NCI-H146 (cell line): ENCODE data around the gene EPN1.

Experiments used
- DNase-seq: peaks from one replicate; lab custom pipeline; 2025; lab: John Stamatoyannopoulos, UW

Gene EPN1

DNA sequence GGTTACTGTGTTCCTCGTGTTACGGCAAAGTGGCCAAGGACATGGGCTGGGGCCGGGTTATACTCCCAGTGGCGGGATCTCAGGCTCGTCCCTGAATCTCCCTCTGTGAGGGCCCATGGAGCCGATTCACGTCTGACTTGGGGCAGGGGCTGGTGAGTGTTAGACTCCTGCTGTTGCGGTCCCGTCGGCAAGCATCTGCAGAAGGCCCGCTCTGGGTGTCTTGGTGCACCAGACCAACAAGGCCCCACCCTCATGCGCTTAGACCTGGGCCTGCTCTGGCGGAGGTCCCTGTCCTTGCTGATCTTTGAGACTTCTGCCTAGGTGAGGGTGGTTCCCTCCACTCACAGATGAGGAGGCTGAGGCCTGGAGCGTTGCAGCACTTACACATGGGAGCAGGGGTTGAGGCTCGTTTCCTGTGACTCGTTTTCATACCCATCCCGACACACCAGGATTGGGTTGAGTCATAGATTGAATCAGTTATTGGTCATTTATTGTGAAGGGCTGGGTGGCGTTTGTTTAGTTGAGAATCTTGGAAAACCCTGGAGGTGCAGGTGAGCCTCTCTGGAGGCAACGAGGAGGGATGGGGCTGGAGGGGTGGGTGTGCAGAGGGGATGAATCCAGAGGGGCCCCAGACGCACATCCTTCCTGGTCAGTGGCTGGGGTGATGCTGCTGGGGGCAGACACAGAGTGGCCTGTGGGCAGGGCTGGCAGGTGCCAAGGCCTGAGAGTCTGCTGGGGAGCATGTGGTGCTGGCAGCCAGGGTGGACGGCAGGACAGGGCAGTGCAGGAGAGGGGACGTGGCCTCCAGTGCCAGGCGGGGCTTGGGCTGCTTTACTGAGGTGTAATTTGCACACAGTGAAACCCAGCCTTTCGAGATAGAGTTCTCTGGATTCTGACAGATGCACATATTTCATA, 4.6 kb downstream of the EPN1 start:
- DNase-seq: no peak

DNA sequence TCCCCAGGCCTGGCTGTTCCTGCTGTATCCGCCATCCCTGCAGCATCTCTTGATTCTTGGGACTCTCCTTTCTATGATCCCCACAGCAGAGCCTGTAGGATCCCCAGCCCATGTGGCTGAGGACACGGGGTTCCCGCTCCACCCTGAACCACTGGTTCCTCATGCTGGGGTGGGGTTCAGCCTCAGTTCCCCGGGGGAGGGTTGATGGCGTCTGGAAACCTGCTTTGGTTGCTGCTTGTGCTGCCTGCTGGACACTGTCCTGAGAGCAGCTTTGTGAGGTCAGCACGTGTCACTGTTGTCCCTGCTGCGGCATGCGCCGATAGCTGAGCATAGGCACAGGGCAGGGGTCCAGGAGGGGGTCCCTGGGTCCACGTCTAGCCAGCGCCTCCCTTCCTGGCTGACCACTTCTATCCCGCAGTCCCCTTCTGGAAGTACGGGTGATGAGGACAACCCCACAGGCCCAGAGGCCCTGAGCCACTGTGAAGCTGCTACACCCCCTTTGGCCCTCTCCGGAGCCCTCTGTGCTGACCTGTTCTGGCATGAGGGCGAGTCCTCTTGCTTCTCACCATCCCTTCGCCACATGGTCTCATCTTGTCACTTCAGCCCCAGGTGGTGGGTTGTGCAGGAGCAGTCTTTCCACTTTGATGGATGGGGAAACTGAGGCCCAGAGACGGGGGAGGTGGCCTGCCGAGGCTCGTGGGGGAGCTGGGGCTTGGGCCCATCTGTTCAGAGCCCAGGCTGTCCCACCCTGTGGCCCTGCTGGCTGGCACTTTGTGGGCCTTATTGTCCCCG, 5.5 kb downstream of the EPN1 start:
- DNase-seq: no peak

DNA sequence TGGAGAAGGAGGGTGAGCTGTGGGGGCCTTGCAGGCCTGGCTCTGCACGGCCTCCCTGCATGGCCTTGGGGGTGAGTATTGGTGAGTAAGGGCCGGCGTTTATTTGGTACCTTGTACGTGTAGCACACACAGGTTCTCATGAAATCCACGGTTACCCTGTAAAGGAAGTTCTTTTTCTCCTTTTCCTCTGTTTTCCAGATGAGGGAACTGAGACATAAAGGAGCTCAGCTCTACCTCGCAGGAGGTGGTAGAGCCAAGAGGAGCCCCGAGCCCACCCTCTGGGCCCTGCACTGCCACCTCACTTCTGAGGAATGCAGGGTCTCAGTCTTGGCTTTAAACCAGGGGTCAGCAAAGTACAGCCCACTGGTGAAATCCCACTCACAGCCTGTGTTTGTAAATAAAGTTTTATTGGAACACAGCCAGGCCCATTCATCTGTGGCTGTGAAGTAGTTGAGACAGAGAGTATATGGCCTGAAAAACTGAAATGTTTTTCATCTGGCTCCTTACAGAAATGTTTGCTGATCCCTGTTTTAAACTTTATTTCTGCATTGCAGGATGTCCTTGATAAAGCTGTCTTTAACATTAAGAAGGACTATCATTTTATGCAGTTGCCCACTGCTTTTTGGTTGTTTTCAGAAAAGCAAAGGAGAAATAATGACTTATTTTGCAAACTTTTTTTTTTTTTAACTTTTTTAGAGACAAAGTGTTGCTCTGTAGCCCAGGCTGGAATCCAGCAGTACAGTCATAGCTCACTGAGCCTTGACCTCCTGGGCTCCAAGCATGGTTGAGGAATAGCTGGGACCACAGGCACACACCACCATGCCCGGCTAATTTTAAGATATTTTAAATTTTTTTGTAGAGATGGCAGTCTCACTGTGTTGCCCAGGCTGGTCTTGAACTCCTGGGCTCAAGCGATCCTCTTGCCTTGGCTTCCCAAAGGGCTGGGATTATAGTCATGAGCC, 6.4 kb downstream of the EPN1 start:
- DNase-seq: no peak

DNA sequence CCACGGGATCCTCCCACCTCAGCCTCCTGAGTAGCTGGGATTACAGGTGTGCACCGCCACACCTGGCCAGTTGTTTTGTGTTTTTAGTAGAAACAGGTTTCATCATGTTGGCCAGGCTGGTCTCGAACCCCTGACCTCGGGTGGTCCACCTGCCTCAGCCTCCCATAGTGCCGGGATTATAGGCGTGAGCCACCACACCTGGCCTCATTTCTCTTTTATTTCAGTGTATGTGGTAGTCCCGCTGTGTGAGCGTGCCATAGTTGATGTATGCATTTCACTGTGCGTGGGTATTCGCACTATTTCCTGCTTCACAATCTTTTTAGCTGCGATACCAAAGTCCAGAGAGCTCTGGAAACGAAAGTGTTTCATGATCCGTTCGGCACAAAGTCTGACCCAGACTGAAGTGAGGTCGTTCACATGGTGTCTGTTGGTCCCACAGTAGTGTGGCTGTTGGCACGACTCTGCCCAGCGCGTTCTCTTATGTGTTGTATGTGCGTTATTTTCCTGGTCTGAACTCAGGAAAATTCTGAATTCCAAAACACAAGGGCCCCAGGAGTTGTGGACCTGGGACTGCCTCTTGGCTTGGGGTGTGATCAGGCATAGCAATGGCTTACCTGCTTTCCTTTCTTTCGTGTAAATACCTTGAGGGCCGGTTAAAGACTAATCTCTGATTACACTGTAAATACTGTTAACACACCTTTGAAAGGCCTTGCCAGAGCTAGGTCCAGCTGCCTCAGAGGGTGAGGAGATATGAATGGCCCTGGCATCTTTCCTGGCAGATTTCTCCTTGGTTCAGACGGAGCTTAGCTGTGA, 8.6 kb downstream of the EPN1 start:
- DNase-seq: peak; percentile 21

DNA sequence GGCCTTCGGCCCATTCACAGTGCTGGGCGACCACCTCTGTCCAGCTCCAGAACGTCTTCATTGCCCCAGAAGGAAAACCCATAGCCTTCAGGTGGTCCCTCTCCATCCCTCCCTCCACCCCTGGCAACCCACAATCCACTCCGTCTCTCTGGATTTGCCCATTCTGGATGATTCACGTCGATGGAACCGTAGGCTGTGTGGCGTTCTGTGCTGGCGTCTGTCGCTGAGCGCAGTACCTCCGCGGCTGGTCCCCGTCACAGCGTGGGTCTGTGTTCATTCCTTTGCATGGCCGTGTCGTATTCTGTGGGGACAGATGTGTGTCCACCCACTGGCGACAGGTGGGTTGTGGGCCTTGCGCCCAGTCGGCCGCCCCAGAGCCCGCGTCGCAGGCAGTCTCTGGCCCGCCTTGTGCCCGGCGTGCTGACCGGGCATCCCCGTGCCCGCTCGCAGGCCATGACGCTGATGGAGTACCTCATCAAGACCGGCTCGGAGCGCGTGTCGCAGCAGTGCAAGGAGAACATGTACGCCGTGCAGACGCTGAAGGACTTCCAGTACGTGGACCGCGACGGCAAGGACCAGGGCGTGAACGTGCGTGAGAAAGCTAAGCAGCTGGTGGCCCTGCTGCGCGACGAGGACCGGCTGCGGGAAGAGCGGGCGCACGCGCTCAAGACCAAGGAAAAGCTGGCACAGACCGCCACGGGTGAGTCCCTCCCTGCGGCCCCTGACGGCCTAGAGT, 10.1 kb downstream of the EPN1 start:
- no peak for DNase-seq

DNA sequence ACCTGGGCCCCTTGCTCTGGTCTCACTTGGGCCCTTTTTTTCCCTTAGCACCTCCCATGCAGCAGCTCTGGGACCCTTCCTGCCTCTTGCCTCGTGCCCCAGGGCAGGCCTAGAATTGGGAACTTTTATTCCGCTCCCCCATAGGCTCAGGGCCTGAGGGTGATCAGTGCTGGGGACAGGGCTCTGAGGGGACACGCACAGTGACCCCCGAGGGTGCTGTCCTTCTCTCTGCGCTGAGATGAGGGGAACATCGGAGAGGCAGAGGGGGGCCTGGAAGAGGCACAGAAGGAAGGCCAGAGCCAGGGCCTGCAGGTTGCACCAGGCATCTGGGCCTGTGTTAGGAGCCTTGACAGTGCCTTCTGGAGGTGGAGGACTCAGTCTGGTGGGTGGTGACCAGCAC, 10.8 kb downstream of the EPN1 start:
- no peak for DNase-seq

DNA sequence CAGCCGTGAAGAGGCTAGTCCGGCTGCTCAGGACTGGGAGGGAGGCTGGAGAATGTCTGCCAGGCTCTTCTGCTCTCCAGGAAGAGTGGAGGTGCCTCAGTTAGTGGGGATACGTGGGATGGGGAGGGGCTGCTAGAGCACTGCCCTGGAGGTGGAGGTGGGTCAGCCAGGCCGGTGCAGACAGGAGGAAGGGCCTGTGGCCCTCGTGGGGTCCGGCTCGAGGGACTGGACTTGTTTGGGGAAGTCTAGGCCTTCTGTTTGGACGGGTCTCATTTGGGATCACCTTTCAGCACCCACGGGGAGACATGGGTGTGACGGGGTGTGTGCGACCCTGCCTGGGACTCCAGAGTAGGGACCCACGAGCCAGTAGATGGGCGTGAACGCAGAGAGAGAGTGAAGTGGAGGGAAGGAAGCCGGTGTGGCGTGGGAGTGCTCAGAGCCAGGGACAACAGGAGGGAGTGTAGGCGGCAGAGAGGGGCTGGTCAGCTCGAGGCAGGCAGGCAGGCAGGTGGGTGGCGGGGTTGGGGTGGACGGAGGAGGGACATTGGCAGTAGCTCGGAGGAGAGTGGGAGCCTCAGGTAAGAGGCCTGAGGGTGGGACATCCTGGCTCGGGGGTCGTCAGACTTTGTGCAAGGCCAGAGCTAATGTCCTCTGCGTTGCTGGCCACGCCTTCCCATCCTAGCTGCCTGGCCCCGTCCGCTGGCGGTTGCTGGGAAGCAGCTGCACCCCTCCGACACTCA, 11.5 kb downstream of the EPN1 start:
- no peak for DNase-seq

DNA sequence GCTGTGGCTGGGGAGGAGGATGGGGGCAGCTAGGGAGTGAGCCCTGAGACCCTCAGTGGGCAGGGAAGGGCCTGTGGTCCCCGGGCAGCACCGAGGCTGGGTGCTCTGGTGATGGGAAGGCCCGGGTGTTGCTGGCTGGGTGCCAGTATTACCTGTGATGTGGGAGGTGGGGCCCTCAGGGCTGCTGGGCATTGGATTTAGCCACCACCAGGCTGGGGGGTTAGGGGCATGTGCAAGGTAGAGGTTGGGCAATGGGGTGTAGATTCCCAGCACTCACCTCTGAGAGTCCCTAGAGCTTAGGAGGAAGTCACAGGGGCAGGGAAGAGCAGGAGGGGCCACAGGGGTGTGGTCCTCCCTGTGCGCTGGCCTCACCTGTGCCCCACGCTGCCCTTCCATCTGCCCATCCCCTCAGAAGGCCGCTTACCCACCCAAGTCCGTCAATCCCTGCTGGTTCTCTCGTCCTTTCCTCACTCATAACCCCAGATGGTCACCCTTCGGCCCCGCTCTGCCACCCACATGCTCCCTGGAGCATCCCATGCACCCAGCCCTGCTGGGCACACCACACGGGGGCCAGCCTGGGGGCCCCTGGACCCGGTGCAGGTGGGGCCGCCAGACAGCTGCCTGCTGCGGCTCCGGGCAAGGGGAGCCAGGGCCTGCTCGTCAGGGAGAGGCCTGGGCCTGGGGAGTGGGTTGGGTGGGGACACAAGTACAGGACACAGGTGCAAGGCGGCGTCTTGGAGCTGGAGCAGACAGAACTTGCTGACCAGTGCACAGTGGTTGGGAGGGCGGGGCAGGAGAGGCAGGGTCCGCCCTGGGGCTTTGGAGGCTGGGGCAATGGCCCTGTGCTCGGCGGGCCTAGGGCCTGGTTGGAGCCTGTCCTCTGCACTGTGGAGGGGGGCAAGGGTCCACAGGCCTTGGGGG, 12.5 kb downstream of the EPN1 start:
- DNase-seq: no peak

DNA sequence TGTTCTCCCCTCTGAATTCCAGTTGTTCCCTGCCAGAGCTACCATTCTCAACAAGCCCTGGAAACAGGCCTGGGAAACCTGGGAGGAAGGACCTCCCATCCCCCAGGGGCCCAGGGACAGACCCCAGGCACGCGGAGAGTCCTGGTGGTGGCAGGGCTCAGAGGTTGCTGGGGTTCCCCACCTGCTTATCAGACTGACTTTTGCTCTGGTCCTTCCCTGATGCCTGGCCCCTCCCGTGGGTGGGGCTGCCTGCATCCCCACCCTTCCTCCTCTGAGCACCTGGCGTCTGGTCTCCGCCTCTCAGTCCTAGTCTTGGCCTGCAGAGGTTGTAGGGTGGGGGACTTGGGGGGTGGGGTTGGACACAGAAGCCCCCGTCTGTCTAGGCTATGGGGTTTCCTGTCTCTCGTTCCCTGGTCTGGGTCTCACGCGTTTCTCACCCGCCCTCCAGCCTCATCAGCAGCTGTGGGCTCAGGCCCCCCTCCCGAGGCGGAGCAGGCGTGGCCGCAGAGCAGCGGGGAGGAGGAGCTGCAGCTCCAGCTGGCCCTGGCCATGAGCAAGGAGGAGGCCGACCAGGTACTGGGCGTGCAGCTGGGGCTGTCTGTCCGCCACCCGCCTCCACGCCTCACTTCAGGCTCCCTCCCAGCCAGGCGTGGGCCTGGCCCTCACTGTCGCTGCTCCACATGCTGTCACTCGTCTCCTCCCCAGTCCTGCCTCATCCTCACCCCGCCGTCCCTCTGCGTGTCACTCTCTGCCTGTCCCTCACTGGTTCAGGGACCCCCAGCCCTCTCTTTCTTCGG, 13.6 kb downstream of the EPN1 start:
- peak; percentile 76 for DNase-seq

DNA sequence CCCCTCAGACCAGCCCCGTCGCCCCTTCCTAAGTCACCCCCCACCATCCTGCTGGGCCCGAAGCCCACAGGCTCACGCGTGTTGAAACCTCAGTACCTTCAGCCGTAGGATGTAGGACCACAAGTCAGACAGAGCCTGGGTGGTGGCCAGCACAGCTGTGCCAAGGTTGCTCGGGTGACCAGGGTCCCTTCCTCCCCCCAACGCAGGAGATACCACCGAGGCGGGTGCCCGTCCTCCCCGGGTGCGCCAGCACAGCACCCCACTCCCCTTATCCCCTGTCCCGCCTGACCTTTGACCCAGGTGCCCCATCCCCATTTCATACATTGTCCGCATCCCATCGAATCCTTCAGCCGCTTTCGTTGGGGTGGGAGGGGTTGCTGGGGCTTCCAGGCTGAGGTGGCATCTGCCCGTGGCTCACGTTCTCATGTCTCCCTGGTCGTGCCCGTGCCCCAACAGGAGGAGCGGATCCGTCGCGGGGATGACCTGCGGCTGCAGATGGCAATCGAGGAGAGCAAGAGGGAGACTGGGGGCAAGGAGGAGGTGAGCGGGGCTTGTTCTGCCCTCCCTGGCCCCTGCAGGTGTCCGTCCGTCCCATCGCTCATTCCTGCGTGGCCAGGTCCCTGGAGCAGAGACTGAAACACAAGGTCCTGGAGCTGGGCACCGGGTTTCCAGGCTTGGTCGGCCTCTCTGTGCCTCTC, 14.5 kb downstream of the EPN1 start:
- no peak for DNase-seq

DNA sequence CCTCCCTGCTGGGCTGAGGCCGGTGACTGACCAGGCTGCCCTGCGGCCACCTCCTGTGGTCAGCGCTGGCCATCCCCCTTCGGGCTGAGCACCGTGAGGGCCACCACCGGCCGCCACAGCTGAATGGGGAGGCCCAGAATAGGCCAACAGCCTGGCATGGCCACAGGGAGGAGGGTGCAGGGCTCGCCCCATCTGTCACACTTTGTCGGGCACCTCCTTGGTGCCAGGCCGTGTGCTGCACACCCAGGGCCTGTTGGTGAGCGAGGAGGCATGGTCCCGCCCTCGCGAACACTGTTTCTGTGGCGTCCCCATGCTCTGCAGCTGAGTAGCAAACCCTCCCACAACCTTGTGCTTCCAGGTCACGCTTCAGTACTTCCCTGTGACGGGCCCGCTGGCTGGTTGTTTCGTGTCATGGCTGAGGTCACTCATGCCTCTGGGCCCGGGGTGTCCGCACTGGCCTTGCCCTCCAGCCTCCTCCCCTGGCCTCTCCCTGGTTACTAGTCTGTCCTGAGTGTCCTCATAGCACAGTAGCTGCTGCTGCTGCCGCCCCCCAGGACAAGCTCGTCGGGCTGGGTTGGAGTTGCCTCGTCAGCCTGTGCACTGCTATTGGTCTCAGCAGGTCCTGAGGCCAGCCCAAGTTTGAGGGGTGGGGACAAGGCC, 15.2 kb downstream of the EPN1 start:
- DNase-seq: no peak

DNA sequence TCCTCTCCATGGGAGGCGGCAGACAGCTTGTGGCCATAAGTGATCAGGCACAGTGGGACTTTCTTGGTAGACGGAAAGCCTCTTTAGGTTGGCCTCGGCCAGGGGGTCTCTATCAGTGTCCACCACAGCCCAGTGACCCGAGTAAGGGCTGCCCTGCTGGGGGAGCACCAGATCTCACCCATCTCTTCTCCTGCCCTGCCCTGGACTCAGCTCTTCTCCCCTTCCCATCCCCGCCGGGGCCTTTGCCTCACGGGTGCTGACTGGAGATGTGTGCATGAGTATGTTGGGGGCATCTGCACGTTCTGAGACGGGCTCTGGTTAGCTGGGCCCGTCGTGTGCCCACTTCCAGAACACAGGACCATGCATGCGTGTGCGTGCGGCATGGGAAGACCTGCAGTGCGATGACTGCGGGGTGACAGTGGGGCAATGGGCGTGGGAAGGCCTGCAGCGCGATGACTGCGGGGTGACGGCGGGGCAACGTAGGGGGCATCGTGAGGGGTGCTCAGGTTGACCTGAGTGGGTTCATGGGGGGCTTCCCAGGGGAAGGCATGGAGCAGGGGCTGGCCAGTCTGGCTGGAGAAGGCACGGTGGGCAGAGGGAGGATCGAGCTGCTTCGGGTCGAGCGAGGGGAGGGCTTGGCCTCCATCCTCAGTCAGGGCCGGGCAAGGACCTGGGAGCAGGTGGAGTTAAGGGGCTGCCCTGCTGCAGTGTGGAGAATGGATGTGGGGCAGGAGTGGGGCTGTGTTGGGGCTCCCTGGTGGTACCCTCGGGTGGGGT, 15.9 kb downstream of the EPN1 start:
- DNase-seq: no peak

DNA sequence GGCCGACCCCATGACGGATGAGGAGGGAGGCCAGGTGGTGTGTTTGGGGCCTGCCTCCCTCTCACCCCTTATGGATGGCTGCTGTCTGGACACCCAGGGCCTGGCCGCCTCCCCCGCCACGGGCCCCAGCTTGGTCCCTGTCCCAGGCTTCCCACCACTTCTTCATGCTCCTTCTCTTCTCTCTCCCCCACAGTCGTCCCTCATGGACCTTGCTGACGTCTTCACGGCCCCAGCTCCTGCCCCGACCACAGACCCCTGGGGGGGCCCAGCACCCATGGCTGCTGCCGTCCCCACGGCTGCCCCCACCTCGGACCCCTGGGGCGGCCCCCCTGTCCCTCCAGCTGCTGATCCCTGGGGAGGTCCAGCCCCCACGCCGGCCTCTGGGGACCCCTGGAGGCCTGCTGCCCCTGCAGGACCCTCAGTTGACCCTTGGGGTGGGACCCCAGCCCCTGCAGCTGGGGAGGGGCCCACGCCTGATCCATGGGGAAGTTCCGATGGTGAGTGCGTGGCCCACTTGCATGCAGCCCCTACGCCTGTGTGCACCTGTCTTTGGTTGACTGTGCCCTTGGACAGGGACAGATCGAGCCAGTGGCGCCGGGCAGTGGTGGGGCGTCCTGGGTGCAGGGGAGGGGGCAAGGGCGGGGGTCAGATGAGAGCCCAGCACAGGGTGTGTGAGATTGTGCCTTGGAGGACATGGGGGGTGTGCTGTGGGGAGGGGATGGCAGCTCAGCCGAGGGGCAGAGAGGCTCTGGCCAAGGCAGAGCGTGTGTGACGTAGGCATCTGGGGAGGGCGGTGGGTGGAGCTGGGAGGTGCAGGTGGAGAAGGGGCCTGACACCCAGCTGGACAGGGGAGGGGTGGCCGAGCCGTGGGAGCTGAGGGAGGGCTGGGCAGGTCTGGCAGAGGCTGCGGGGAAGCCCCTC, 16.8 kb downstream of the EPN1 start:
- no peak for DNase-seq

DNA sequence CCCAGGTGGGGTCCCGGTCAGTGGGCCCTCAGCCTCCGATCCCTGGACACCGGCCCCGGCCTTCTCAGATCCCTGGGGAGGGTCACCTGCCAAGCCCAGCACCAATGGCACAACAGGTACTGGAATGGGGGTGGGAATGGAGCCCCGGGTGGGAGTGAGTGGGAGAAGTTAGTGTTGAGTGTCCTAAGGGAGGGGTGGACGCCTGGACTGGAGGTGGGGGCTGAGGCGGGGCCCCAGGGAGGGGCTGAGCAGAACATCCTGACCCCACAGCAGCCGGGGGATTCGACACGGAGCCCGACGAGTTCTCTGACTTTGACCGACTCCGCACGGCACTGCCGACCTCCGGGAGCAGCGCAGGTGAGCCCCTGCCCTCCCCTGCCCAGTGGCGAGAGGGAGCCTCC, 17.7 kb downstream of the EPN1 start:
- no peak for DNase-seq
